Muscle of back (tissue), 11 donors: ENCODE results near the gene DNM3. TPM values are rescaled to one million over a fixed set of nuclear protein-coding genes. Genes with fewer than 3 reads are reported as not detected.

Experiments used
- DNase-seq, 3 donors: peaks; one replicate each; pipeline versions ENCODE4 v3.0.0 to v3.0.0-alpha.2; 2013
- polyA plus RNA-seq, 10 donors: library from polyadenylated mRNA; unstranded; fragments of 120-200 nt; gene quantifications; one replicate each; pipeline ENCODE4 v1.2.1, GENCODE V29; 2013; ENCODE audit not compliant: insufficient read length in 10 of 10

The DNM3 gene
- polyA plus RNA-seq, 10 donors, result 2.8 to 7.2 (median 4.7) TPM

DNA sequence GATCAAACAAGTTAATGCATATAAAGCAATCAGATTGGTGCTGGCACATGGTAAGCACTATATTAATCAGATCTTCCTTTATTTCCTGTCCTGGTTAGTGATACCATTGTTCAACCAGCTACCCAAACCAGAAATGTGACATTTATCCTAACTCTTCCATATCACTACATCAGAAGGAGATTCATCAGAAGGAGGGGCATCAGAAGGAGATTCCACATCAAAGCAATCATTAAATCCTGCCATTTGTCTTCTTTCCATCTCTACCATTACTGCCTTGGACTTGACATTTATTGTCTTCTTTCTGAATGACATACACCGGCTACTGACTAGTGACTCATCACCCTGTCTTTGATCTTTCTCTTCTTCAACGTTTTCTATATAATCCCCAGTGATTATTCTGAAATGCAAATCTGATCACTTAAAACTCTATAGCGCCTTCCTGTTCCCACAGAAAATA, 75.0 kb downstream of the DNM3 start:
- DNase-seq, result no peak

DNA sequence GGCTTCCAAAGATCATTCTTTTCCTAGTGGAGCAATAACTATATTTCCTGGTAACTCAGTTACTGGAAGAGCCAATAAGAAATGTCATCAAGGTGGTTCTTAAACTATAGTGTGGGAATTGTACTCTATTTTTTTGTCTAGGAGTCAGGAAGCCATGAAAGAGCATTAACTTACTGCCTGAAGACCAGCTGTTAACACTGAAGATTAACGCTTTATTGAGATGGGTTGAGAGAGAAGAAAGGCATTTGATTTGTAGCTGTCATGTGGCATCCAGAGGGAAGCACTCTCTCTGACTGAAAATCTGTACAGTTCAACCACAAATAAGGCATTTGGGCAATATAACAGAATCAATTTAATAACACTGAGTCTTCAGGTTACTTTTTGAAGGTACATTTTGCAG, 76.0 kb downstream of the DNM3 start:
- no peak for DNase-seq

DNA sequence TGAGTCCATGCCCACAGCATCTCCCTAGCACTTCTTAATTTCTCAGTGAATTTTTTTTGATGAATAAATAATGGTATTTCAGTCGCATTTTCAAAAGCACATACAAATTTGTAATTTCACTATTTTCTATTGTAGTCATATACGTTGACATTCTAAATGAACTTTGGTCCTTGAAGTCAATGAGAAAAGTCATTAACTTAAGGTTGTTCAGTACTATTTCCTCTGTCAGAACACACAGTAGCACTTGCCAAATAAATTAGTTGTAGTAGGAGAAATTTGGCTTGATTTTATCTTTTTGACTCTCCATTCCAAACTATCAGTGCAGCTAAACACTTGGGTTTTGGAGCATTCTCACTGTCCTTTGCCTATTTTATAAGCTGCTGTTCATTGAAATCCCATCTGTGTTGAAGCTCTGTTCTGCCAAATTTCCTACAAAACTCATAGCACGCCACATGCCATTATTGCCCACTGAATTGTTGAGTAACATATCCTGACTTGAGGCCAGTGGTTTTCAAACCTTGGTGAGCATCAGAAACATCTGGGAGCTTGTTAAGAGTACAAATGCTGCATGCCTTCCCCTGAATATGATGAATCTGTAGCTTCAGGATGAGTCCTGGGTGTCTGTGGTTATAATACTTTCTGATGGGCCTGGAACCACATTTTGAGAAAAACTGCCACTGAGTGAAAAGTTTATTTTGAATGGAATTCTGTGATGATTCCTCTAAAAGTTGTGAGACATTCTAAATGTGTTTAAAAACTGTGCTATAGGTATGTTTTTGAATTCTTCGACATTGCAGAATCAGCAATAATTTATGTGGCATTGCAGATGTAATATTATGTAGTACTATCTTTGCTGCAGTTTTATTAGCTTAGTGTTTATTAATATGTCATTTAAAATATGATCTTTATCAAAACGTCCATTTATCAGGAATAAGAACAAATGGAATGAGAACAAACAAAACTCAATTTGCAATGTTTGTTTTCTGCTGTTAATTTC, 78.9 kb downstream of the DNM3 start:
- no peak for DNase-seq

DNA sequence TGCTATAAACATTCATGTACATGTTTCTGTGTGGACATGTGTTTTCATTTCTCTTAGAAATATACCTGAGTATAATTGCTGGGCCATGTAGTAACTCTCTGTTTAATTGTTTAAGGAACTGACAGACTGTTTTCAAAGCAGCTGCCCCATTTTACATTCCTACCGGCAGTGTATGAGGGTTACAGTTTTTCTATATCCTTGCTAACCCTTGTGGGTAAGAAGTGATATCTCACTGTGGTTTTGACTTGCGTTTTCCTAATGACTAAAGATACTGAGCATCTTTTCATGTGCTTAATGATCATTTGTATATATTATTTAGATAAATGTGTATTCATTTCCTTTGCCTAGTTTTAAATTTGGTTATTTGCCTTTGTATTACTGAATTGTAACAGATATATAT, 81.7 kb downstream of the DNM3 start:
- no peak for DNase-seq

DNA sequence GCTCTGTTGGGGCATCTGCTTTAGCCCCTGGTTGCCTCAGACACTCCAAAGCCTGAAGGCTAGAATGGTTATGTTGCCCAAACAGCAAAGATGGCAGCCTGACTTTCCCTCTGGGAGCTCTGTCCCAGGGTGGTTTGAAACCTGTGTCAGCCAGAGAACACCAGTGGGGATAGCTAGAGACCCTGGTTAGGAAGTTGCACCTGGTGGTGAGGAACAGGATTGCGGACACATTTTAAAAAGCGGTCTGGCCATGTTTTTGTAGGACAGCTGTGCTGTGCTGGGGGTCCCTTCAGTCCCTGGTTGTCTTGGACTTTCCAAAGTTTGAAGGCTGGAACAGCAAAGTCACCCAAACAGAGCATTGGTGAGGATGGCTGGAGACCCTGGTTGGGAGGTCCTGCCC, 87.8 kb downstream of the DNM3 start:
- no peak for DNase-seq

DNA sequence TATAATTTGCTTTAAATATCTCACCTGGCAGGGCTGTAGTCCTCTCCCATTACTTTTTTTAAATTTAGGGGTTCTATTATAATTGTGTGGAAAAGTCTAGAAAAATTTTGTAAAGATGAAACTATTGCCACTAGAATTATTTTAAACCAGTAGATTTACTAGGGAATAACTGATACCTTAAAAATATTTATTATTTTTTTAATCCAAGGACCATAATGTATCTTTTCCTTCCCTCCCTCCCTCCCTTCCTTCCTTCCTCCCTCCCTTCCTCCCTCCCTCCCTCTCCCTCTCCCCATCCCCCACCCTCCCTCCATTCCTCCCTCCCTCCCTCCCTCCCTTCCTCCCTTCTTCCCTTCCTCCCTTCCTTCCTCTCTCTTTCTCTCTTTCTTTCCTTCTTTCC, 90.5 kb downstream of the DNM3 start:
- DNase-seq, result no peak

DNA sequence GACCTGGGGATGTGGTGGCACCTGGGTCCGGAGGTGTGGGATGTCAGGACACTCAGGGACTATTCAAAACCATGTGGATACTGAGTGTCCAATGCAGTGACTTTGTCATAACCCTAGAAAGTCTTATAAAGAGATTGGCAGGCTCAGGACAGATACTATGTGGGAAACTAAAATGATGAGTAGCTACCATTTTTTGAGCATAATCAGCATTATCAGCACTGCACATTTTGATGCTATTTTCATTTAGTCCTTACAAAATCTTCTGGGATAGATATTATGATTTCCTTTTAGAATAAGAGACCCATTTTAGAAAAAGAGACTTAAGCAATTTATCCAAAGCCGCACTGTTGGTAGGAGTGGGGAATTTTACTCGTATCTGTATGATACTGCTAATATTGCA, 93.4 kb downstream of the DNM3 start:
- no peak for DNase-seq

DNA sequence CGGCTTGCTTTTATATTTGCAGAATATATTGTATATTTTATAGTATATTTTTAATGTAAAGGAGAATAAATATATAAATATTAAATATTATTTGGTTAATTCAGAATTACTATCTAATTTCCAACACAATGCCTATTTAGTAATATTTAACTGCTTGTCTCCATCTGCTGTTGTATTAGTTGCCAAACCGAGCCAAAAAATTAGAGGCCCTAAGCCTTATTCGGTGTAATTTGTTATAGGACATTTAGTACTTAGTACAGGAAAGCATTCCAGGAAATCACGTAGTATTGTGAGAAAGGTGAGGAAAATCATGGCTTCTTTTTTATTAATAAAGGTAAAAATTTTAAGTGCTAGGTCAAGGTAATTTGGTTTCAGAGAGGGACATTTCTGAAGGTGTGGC, 93.8 kb downstream of the DNM3 start:
- no peak for DNase-seq

DNA sequence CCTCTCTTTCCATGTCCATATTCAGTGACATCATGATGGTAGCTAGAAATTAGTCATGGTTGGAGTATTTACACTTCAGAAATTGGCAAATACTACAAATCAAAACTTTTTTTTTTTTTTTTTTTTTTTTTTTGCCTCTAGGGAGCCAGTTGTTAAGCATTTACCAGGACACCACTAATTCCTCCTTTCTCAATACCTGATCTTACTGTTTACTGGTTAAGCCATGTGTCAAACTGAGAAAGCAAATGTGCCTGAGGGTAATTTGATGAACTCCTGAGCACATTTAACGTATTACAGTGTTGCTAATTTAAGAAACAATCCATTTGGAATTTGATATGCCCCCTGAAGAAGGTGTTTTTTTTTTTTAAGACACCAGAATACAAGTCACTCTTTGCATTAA, 94.4 kb downstream of the DNM3 start:
- DNase-seq, result no peak

DNA sequence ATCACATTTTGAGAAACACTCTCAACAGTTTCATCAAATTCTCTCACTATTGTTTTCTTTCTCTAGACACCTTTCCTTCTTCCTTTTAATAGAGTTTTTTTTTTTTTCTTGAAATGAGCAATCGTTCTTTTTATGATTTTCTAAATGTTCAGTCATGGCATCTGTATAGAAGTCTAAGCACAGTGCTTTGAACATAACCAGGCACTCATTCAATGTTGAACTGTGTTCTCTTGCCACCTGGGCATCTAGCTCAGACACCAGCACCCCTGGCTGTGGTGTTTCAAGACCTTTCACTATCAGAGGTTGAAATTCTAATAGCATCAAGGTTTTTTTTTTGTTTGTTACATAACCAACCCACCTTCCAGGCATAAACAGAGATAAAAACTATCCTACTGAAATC, 96.6 kb downstream of the DNM3 start:
- no peak for DNase-seq

DNA sequence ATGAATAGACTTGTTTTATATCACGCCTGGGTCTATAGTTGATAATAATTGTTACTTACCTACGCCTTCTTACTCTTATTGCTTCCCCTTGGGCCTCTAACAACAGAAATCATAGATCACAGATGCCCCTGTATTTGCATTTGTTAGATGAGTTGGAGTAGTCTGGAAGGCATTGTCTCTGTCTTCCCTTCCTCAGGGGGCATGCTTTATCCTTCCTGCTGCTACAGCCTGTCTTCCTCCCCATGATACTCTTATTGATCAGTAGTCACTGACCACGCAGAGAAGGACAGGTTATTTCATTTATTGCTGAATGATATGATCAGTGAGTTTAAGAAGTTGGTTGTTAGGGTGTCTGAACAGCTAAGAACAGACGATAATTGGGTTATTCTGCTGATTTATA, 98.4 kb downstream of the DNM3 start:
- DNase-seq, result no peak

DNA sequence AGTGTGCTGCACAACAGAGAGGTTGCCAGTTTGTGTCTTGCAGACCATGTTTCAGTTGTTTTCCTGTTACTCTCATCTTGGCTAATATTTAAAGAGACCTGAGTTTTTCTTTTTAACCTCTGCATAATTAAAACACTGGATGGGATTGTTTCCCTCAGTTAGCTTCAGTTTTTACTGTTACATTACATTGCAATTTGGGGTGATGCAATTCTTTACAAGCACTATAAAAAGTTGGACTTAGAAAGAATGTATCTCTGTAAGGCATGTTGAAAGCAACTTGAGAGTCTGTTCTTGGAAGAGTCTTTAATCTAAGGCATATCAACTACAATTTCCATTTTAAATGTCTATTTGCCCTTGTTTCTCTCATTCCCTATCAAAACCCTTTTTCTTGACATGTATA, 99.1 kb downstream of the DNM3 start:
- no peak for DNase-seq

DNA sequence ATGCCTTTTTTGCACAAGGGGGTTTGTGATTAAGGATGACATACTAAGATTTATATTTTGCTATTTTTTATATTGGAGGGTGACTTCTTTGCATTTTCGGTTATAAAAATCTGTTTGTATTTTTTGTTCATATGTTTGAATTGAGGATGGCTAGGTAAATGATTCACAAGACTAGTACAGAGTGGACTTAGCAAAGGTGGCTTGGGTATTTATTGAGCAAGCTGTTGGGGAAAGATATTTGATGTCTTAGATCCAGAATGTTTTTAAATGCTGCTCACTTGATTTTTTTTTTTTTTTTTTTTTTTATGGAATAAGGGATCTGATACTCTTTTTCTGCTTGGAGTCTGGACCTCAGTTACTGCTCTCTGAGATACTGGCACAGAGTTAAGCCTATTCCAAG, 100.6 kb downstream of the DNM3 start:
- DNase-seq, result no peak

DNA sequence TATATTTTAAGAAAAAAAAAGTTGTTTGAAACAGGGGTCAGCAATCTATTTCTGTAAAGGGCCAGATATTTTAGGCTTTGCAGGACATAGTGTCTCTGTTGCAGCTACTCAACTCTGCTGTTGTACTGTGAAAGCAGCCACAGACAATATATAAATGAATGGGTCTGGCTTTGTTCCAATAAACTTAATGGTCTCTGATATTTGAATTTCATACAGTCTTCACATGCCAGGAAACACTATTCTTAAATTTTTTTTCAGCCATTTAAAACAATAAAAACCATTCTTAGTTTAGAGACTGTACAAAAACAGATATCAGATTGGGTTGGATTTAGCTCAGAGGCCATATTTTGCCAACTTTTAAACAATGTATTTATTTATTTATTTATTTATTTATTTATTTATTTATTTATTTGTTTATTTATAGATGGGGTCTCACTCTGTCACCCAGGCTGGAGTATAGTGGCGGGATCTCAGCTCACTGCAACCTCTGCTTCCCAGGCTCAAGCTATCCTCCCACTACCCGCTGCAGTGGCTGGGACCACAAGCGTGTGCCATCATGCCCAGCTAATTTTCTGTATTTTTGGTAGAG, 102.8 kb downstream of the DNM3 start:
- no peak for DNase-seq

DNA sequence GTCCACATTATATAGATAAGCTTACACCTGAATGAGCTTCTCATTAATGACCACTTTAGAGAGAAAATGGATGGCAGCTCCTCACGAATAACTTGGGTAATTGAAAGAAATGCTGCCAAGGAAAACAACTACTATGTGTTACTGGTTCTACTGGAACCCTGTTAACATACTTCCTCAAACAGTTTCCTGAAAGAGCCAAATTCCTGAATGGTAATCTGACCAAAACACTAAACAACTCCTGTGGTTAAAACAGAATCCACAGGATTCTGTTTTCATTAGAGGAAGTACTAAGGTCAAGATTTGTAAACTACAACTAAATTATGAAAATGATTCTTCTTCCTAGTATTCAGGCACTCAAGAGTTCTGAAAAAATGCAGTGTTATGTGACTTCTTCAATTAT, 107.2 kb downstream of the DNM3 start:
- DNase-seq, result no peak

DNA sequence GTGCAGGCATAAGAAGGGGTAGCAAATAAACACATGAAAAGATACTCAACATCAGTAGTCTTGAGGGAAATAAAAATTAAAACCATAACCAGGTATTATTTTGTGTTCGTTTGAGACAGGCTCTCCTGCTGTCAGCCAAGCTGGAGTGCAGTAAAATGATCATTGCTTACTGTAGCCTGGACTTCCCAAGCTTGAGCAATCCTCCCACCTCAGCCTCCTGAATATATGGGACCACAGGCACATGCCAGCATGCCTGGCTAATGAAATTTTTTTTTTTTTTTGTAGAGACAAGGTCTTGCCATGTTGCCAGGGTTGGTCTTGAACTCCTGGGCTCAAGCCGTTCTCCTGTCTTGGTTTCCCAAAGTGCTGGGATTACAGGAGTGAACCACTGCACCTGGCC, 108.0 kb downstream of the DNM3 start:
- no peak for DNase-seq

DNA sequence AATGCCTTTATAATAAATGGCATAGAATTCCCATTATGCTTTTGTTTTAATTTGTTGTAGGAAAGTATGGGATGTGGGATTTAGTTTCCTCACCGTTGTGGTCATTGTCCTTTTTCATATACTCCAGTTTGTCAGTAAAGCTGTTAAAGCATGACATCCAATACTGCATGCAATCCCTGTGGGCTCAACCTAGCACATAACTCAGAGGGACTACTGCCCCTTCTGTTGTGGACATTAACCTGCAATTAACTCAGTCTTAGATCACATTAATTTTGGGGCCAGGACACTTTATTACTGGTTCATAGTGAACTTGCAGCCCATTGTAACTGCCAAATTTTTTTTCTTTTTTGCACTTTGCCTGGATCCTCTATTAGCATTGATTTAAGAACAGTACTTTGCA, 112.5 kb downstream of the DNM3 start:
- DNase-seq, result no peak

DNA sequence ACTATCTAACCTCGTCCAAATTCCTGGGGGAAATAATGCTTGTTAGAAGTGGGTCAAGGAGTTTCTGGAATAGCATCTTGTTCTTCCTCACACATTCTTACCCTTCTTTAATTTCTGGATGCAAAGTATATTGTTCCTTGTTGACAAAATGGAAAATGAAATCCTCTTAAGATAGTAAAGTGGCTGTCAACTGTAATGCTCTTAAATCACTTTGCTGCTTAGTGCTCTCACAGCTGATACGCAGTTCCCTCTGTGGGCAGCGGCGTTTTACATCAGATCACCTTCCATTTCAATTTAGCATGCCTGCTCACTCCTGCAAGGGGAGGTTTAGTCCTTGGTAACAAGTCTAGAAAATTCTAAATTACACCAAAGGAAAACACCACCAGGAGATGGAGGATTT, 113.1 kb downstream of the DNM3 start:
- DNase-seq, result no peak

DNA sequence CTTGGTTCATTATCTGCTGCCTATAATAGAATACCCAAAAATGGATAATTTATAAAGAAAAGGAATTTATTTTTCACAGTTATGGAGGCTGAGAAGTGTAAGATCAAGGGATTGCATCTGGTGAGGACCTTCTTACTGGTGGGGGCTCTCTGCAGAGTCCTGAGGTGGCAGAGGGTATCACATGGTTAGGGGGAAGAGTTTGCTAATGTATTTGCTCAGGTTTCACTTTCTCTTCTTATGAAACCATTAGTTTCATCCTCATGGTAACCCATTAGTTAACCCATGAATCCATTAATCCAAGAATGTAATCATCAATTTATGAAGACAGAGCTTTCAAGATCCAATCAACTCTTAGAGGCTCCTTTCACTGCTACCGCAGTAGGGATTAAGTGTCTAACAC, 120.6 kb downstream of the DNM3 start:
- DNase-seq, result no peak

DNA sequence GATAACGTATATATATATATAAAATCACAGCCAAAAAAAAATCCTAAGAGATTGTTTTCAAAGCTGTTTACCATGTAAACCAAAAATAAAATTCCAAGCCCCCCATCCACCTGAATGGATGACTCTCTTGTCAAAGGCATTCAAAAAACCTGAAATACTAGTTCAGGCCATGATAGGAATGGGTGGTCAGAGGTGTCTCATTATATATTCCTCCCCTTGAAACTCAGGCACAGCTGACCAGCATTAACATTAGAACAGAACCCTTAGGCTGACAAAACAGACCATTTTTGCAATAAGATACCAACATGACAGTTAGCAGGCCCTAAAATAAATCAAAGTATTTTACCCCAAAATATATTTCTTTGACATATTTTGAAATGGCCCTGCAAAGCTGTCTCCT, 122.5 kb downstream of the DNM3 start:
- no peak for DNase-seq

DNA sequence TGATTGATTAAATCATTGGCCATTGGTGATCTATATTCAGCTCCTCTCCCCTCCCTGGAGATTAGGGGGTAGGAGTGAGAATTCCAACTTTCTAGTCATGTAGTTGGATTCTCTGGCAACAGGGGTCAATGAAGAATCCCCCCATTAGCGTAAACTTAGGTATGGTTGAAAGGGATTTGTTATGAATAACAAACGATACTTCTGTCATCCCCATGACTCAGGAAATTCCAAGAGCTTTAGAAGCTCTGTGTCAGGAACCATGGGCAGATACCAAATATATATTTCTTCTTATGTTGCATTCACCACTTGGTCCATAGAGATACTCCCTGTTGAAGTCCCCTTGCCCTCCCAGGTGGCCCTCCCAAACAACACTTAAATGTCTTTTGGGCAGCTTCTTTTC, 124.5 kb downstream of the DNM3 start:
- DNase-seq, result peak in 1 of 3 donors; percentile 6

DNA sequence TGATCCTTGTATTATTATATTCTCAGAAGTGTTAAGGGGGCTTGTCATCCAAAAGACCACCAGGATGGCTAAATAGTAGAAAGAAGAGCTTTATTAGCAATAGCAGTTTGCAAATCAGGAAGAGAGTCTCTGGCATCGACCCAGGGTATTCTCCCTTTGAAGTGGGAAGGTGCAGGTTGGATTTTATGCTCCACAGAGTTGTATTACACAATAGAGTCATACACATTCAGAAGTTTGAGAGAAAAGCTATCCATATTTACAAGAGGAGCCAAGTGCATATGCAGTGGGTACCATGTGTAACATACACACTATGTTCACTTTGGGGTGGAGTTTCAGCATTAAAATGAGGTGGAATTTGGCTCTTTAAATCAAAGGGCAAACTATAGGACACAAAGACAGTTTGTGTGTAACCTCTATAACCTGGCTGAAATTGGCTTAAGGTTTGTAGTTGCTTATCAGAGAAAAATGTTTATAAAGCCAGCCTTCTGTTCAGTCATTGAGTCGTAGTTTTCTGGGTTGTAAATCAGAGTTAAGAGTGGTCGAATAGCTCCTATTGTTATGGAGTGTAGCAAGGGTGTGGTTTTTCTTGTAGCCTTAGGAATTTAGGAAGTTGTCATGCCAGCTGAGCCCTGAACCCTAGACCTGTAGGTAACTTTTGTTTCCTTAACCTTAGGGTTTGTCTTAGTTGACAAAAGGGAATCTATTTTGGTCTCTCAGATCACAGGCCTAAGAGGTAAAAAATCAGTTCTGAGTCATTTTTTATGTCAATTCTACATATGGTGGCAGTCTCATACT, 125.3 kb downstream of the DNM3 start:
- DNase-seq, result no peak

DNA sequence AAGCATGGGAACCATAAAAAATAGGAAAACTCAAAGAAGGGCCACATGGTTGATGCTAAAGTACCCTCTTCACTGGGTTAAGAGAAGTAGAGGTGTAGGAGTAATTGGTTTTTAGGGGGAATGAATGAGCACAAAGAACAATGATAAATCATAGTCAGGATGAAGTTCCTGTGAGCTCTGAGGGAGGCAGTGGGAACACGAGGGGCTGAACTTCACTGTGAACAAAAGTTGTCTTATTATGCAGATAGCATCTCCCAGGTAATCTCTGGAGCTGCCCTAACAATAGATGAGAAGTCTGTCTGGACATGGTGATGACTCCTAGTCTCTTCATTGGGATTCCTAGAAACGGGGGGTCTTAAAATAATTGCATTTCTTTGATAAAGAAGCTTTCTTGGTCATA, 127.9 kb downstream of the DNM3 start:
- no peak for DNase-seq
